HL-60 (cell line): ENCODE data around the gene ADRA2C.

Source experiments
- POLR2AphosphoS5 ChIP-seq: IDR thresholded peaks from 2 replicates; pipeline ENCODE4 v1.6.1; 2012; ENCODE audit warnings: low read depth
- REST ChIP-seq: IDR thresholded peaks from 2 replicates; pipeline ENCODE4 v1.6.1; 2012; ENCODE audit warnings: low read depth; ENCODE audit not compliant: insufficient replicate concordance
- SPI1 ChIP-seq: IDR thresholded peaks from 2 replicates; pipeline ENCODE4 v1.6.1; 2012; ENCODE audit warnings: low read depth, mild to moderate bottlenecking, borderline replicate concordance
- TF ChIP-seq, protein P1 (sequence below): IDR thresholded peaks from one replicate; pipeline ENCODE4 v1.5.1; 2011; ENCODE audit warnings: low read length, control low read depth, inconsistent platforms; ENCODE audit not compliant: insufficient read depth

GRCh38 chr4:3807822-3808496 is 41.8 kb downstream of the ADRA2C start:
- TF ChIP-seq, protein P1, sequence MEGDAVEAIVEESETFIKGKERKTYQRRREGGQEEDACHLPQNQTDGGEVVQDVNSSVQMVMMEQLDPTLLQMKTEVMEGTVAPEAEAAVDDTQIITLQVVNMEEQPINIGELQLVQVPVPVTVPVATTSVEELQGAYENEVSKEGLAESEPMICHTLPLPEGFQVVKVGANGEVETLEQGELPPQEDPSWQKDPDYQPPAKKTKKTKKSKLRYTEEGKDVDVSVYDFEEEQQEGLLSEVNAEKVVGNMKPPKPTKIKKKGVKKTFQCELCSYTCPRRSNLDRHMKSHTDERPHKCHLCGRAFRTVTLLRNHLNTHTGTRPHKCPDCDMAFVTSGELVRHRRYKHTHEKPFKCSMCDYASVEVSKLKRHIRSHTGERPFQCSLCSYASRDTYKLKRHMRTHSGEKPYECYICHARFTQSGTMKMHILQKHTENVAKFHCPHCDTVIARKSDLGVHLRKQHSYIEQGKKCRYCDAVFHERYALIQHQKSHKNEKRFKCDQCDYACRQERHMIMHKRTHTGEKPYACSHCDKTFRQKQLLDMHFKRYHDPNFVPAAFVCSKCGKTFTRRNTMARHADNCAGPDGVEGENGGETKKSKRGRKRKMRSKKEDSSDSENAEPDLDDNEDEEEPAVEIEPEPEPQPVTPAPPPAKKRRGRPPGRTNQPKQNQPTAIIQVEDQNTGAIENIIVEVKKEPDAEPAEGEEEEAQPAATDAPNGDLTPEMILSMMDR: no peak
- TF ChIP-seq REST: no peak
- TF ChIP-seq POLR2AphosphoS5: no peak
- no peak for TF ChIP-seq SPI1
